MM.1S (cell line): Measurements from ENCODE around the gene CLCN7.

Experiments used
- DNase-seq: peaks from one replicate; pipeline ENCODE4 v3.0.0-alpha.2; 2015
- H2AFZ ChIP-seq: fragments of 300-600 bp; sonication (generic); 2 replicates; pipeline ENCODE4 v1.6.0; 2016; ENCODE audit warnings: antibody characterized with exemption, low read length
- H3F3A ChIP-seq: fragments of 300-600 bp; sonication (generic); 2 replicates; pipeline ENCODE4 v1.6.1; 2016; ENCODE audit warnings: mild to moderate bottlenecking, antibody characterized with exemption, low read length, moderate library complexity, mixed read lengths; ENCODE audit not compliant: insufficient read depth
- H3K27ac ChIP-seq: fragments of 300-600 bp; sonication (generic); 2 replicates; pipeline ENCODE4 v1.5.1; 2016; ENCODE audit warnings: mild to moderate bottlenecking, low read length
- H3K27me3 ChIP-seq: fragments of 300-600 bp; sonication (generic); replicated peaks from 2 replicates; pipeline ENCODE4 v1.6.0; 2016; ENCODE audit warnings: low read length; ENCODE audit not compliant: insufficient read depth
- H3K36me3 ChIP-seq: fragments of 300-600 bp; sonication (generic); replicated peaks from 2 replicates; pipeline ENCODE4 v1.6.1; 2016; ENCODE audit warnings: mild to moderate bottlenecking, low read length, mixed read lengths; ENCODE audit not compliant: insufficient read depth
- H3K4me1 ChIP-seq: fragments of 300-600 bp; sonication (generic); 2 replicates; pipeline ENCODE4 v1.6.1; 2016; ENCODE audit warnings: low read length, mixed read lengths
- H3K4me2 ChIP-seq: fragments of 300-600 bp; sonication (generic); 2 replicates; pipeline ENCODE4 v1.6.0; 2016; ENCODE audit warnings: low read depth, low read length
- H3K4me3 ChIP-seq: fragments of 300-600 bp; sonication (generic); 2 replicates; pipeline ENCODE4 v1.5.1; 2016; ENCODE audit warnings: low read length, mixed read lengths
- H3K79me2 ChIP-seq: fragments of 300-600 bp; sonication (generic); 2 replicates; pipeline ENCODE4 v1.6.1; 2016; ENCODE audit warnings: mixed run types, low read length, mixed read lengths
- H3K9ac ChIP-seq: fragments of 300-600 bp; sonication (generic); 2 replicates; pipeline ENCODE4 v1.6.1; 2016; ENCODE audit warnings: low read length, mixed read lengths
- H3K9me2 ChIP-seq: fragments of 300-600 bp; sonication (generic); replicated peaks from 2 replicates; pipeline ENCODE4 v1.6.1; 2016; ENCODE audit warnings: mild to moderate bottlenecking, low read length, mixed read lengths; ENCODE audit not compliant: insufficient read depth
- H3K9me3 ChIP-seq: fragments of 300-600 bp; sonication (generic); replicated peaks from 2 replicates; pipeline ENCODE4 v1.6.1; 2016; ENCODE audit warnings: mild to moderate bottlenecking, low read length, mixed read lengths; ENCODE audit not compliant: insufficient read depth
- H4K20me1 ChIP-seq: fragments of 300-600 bp; sonication (generic); 2 replicates; pipeline ENCODE4 v1.6.1; 2016; ENCODE audit warnings: mild to moderate bottlenecking, low read length, moderate library complexity, mixed read lengths; ENCODE audit not compliant: insufficient read depth
- EZH2 ChIP-seq: fragments of 300-600 bp; sonication (generic); optimal IDR thresholded peaks from 2 replicates; pipeline ENCODE3; 2017; ENCODE audit warnings: low read depth, mild to moderate bottlenecking, antibody characterized with exemption, low read length, mixed read lengths
- EZH2phosphoT487 ChIP-seq: fragments of 300-600 bp; sonication (generic); IDR thresholded peaks from 2 replicates; pipeline ENCODE4 v1.6.1; 2018; ENCODE audit warnings: antibody characterized with exemption, low read length
- TF ChIP-seq, protein P1 (sequence below): fragments of 300-600 bp; sonication (generic); IDR thresholded peaks from 2 replicates; pipeline ENCODE4 v1.5.1; 2016; ENCODE audit warnings: antibody characterized with exemption, low read length, mixed read lengths

Gene CLCN7

DNA sequence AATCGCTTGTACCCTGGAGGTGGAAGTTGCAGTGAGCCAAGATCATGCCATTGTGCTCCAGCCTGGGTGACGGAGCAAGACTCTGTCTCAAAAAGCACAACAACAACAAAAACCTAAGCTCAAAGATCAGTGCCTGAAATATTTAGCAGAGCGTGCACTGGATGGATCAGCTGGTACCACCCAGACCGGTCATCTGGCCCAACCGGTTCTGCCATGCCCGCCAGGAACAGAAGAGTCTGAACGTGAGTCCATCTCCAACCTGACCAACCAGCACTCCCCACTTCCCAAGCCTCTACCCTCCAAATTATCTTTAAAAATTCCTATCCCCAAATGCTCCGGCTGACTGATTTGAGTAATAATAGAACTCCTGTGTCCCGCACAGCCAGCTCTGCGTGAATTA, 52.8 kb downstream of the CLCN7 start:
- H3K4me1 ChIP-seq, result 0 out of 2 replicates have a peak, but pooled peaks cover 4% of the 10 kb centered on the region
- no peak overlapping the region for H3K4me3 ChIP-seq
- no peaks in the 10 kb centered on the region for H3K36me3 ChIP-seq
- no peaks in the 10 kb centered on the region for H3K9me3 ChIP-seq
- H3F3A ChIP-seq, result peaks cover 6% of the 10 kb centered on the region; the same call in 1 of the 2 replicates
- H3K79me2 ChIP-seq, result peaks cover 24% of the 10 kb centered on the region
- no peak for TF ChIP-seq EZH2phosphoT487
- no peak for TF ChIP-seq EZH2
- TF ChIP-seq, protein P1, sequence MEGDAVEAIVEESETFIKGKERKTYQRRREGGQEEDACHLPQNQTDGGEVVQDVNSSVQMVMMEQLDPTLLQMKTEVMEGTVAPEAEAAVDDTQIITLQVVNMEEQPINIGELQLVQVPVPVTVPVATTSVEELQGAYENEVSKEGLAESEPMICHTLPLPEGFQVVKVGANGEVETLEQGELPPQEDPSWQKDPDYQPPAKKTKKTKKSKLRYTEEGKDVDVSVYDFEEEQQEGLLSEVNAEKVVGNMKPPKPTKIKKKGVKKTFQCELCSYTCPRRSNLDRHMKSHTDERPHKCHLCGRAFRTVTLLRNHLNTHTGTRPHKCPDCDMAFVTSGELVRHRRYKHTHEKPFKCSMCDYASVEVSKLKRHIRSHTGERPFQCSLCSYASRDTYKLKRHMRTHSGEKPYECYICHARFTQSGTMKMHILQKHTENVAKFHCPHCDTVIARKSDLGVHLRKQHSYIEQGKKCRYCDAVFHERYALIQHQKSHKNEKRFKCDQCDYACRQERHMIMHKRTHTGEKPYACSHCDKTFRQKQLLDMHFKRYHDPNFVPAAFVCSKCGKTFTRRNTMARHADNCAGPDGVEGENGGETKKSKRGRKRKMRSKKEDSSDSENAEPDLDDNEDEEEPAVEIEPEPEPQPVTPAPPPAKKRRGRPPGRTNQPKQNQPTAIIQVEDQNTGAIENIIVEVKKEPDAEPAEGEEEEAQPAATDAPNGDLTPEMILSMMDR, result no peak
- H4K20me1 ChIP-seq, result no peaks in the 10 kb centered on the region
- no peak overlapping the region for H2AFZ ChIP-seq
- H3K9ac ChIP-seq, result no peak overlapping the region
- no peak overlapping the region for H3K4me2 ChIP-seq
- DNase-seq, result no peak
- no peak overlapping the region for H3K27ac ChIP-seq
- peaks cover 7% of the 10 kb centered on the region for H3K27me3 ChIP-seq
- no peaks in the 10 kb centered on the region for H3K9me2 ChIP-seq

DNA sequence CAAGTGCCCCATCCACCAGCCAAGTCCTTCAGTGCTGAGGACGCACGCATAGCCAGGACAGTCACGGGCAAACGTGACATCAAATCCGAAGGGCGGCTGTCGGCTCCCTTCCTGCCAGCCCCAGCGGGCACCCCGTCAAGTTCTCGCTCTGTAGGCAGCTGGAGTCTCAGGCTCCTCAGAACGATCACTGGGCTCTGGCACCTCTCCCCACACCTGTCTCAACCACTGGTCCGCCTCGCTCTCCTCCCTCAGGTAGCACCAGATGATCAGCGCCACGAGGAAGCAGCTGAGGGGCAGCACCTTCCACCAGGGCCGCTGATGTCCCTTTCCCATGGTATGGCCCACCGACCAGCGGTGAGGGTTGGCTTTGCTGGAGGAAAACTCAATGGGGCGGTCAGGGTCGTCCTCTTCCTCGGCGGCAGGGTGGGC, 54.7 kb downstream of the CLCN7 start:
- H3K4me1 ChIP-seq, result 0 out of 2 replicates have a peak, but pooled peaks cover 4% of the 10 kb centered on the region
- peak overlapping the region; percentile 86 for H3K27ac ChIP-seq

DNA sequence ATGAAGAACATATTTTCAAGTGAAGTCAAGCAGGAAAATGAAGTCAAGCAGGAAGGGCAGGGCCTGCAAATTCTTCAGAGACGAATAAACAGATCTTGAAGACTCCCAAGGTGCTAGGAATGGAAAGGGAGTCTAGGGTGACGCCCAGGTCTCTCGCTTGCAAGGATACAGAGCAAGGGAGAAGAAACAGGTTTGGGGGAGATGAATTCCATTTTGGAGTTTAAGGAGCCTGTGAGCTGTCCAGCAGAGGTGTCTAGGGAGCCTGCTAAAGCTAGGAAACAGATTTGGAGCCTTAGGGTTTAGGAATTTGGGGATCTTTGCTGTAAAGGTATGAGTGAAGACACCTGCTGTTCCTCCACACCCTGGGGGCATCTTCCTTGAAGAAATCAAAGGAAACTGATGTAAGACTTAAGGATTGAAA, 58.3 kb downstream of the CLCN7 start:
- Histone ChIP-seq H3K9me3 (no peaks in the 10 kb centered on the region), H3F3A (peaks cover 20% of the 10 kb centered on the region), H3K79me2 (peaks cover 49% of the 10 kb centered on the region), H4K20me1 (no peaks in the 10 kb centered on the region), H3K4me2 (no peak overlapping the region), H3K27me3 (no peaks in the 10 kb centered on the region), H2AFZ (no peak overlapping the region), H3K27ac (no peak overlapping the region), H3K4me1 (0 out of 2 replicates have a peak, but pooled peaks cover 4% of the 10 kb centered on the region), H3K4me3 (no peak overlapping the region), H3K36me3 (no peaks in the 10 kb centered on the region), H3K9me2 (no peaks in the 10 kb centered on the region), H3K9ac (no peak overlapping the region)
- DNase-seq, result no peak
- TF ChIP-seq, protein P1, result no peak
- TF ChIP-seq EZH2 (no peak), EZH2phosphoT487 (no peak)

More for the DNA sequence above, 54.7 kb downstream of the CLCN7 start:
- H3F3A ChIP-seq, result peaks cover 17% of the 10 kb centered on the region
- no peaks in the 10 kb centered on the region for H4K20me1 ChIP-seq
- TF ChIP-seq, protein P1, result no peak
- no peak for TF ChIP-seq EZH2phosphoT487
- no peak for TF ChIP-seq EZH2
- no peak for DNase-seq
- peak overlapping the region; percentile 54; the same call in 1 of the 2 replicates for H2AFZ ChIP-seq
- H3K9ac ChIP-seq, result peak overlapping the region; percentile 96
- peak overlapping the region; percentile 98 for H3K4me3 ChIP-seq
- H3K9me2 ChIP-seq, result no peaks in the 10 kb centered on the region
- H3K79me2 ChIP-seq, result peaks cover 24% of the 10 kb centered on the region
- no peaks in the 10 kb centered on the region for H3K9me3 ChIP-seq
- H3K36me3 ChIP-seq, result no peaks in the 10 kb centered on the region
- peak overlapping the region; percentile 94 for H3K4me2 ChIP-seq
- H3K27me3 ChIP-seq, result no peaks in the 10 kb centered on the region
